GM18517 (cell line): ENCODE results near the gene TAF3.

Experiments used
- ATAC-seq: cut with Tn5 transposase; IDR thresholded peaks from one replicate; pipeline ENCODE4 v1.9.1; 2021; ENCODE audit warnings: mild to moderate bottlenecking, moderate library complexity; ENCODE audit not compliant: unreplicated experiment

Gene TAF3

GRCh38 chr10:8043569-8044306 lies 225.4 kb downstream of the TAF3 start:
- ATAC-seq = no peak

DNA sequence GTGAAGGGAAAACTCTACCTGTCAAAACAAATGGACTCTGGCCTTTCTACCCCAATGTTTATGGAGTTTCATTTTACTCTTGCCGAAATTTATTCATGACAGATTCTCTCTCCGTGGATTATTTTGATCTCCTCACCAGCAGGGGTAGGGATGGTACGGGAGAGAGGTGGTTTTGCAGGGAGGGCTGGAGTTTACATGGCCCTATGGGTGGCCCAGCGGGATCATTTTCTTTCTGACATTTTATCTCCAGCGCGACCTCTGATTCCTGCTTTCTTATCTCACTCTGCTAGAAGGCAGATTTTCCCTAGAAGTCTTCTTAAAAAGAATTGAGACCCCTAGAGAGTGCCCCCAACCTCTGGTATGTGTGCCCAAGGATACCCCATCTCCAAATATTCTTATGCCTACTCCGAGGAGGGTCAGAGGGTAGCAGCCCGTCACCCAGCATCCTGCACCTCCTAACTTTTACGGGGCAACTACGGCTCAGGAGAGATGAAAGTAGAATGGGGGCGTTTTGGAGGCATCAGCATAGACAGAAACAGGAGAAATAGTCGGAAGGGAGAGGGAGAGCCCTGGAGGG lies 226.1 kb downstream of the TAF3 start:
- no peak for ATAC-seq

DNA sequence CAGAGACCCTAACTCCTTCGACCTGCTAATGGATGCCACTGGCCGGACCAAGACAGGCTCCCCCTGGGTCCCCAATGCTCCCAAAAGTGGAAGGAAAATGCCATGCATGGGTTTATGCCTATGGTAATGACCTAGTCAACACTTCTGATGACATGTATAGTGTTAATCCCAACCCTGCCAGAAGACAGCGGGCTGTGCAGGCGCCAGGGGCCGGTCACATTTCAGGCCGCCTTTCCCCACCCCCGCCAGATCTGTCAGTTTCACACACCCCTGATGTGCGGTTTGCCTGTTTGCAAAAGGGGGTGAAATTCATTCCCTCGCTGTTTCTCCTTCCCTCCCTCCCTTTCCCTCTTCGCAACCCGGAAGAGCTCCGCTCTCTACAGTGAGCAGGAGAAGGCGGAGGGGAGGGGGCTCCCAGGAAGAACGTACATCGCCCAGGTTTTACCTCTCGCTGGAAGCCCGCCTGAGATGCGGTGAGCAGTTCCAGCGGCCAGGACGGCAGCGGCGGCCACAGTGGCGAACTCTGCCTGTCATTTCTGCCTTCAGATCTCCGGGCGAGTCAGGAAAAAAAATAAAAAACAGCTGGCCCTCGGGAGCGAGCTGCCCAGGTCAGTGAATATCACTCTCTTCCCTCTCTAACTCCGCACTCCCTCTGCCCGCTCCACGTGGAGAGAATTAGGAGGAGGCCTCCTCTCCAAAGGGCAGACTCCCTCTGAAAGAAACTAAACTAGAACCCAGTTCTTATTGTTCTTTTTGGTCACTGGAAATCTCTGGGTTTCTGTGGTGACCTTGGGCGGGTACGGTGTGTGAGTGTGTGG lies 226.8 kb downstream of the TAF3 start:
- ATAC-seq = no peak

DNA sequence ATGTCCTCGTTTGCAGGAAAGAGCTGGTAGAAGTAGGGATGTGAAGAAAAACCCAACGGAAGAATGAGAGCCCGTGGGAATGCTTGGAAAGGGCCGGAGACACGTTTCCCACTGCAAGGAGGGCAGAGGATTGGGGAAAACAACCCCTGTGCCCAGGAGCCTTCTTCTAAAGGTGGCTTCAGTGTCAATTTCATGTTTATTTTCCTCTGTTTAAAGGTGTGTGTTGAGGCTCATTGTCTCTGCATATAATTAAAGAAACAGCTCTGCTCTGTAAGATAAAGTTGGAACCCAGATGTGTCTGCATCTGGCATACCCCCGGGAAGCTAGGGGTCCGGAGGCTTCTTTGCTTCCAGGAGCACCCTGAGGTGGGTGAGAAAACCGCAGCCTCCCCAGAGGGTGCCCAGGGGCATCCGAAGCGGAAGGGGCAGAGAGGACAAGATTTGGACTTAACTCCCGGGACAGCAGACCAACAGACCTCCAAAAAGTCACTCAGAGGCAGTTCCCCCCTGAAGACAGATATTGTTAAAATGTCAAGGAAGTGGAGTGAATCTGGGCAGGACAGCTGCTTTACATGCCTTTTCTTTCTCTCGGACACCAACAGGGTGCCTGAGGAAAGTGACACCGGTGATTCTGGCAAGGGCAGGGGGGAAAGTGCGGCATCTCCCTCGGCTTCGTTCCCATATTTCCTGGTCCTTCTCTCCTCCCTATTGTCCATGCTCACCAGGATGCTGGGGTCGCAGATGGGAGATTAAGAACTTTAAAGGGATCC lies 227.6 kb downstream of the TAF3 start:
- no peak for ATAC-seq

- ATAC-seq = no peak
Observed at GRCh38 chr10:8047452-8048280, 229.4 kb downstream of the TAF3 start.

DNA sequence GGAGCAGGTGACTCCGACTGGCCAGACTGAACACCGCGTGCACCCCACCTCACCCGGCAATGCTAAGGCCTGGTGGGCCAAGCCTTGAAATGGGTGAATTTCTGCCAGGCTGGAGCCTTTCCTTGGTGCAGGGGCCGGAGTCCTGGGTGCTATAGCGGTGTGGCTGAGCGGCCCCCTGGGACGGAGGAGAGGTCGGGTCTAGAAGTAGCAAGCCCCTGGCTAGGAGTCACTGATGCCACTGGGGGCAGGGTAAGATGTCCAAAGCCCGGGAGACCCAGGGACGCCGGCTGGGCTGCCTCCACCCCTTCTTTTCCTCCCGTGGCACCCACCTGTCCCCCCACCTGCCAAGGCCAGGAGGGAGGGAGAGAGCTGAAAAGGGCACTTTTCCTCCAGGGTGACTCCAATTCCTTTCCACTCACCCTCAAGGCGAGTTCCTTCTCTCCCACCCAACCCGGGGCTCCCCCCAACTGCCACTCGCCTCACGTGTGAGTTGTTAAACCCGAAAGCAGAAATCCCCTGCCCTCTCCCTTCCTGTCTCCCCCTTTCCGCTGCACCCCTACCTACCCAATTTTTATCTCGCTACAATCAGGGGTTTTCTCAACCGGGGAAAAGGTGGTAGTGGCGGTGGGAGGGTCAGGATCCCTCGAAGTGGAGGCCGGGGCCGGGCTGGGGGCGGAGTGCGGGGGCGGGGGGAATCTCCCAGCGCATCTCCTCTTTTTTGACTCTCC lies 230.1 kb downstream of the TAF3 start:
- ATAC-seq = no peak

- ATAC-seq = no peak
Observed at GRCh38 chr10:8049045-8049864, 230.9 kb downstream of the TAF3 start.

DNA sequence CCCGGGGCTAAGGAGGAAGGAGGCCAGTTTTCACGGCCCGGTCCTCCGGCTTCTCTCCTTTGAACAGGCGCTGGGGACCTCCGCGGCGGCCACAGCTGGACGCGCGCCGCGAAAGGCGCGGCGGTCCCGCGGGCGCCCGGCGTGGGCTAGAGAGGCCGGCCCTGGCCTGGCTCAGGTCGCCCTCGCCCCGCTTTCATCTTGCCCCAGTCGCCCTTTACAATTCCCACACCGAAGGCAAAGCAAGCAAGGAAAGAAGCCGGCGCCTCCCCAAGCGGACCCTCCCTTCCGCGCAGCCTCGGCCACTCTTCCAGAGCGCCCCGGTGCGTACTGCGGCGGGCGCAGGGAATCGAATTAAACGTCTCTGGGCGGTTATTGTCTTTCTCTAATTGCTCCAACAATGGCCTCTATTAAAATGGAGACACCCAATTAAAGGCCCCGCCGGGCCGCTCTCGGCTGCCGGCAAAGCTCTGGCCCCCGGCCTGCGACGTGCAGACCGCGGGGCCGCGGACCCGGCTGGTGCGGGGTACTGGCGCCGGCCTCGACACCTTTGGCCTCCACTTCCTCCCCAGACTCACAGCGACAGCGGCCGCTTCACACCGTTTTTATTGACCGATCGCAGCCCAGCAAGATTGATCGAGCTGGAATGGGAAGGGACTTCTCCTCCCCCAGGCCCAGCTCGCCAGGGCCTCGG lies 231.7 kb downstream of the TAF3 start:
- ATAC-seq = no peak

- ATAC-seq = no peak
Observed at GRCh38 chr10:8050556-8051108, 232.3 kb downstream of the TAF3 start.

DNA sequence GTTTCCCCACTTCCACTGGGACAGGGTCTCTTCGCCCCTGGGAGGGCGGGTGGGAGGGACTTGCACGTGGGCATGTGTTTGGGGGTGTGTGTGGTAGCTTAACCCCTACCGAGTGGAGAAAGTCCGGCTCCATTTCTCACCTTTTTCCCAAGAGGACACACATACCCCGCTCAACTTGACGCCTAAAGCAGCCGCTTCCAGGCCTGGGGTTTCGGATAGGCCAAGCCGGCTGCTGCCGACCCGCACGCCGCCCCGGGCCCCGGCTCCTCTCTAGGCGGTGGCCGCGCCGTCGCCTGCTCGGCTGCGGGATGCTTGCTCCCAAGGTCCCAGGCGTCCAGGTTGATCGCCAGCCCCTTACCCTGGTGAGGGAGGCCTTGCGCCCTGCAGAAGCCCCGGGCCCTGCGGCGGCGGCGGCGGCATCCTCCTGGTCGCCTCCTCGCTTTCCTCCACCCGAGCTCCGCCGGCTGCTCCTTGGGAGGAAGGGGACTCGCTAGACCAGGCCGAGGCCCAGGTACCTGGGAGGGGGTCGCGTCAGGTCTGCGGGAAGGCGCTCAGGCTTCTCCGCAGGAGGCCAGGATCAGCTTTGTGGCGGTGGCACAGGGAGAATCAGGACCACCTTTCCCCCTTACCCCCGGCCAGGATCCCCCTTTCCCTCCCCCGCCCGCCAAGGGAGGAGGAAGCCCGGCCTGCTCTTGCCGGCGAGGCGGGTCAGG lies 233.0 kb downstream of the TAF3 start:
- no peak for ATAC-seq

GRCh38 chr10:8051851-8052257 lies 233.5 kb downstream of the TAF3 start:
- ATAC-seq = no peak

GRCh38 chr10:8052341-8052955 lies 234.1 kb downstream of the TAF3 start:
- ATAC-seq = no peak

GRCh38 chr10:8052956-8053445 lies 234.7 kb downstream of the TAF3 start:
- no peak for ATAC-seq

- peak; percentile 60 for ATAC-seq
Observed at GRCh38 chr10:8053446-8054243, 235.3 kb downstream of the TAF3 start.

DNA sequence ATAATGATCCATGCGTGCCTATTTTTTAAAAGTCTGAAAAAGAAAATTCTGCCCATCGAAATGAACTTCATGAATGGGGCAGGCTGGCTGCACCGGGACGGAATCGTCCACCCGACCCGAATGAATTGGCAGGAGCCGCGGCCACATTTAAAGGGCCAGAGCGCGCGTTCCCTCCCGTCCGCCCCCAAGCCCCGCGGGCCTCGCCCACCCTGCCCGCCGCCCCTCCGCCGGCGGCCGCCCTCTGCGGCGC lies 235.9 kb downstream of the TAF3 start:
- peak; percentile 9 for ATAC-seq
